Stimulated activated CD8-positive, alpha-beta memory T cell treated with anti-CD3 and anti-CD28 coated beads, Interleukin-2, amount 100 ng/mL, for 1 hour (primary cell): ENCODE data around the gene IRGQ.
"Not testable (repeated sequence)": the region's sequence is repeated elsewhere in the genome, so short reads cannot be mapped to it uniquely, and the experiment has no call there.

ENCODE experiments used
- DNase-seq, 2 donors: peaks; one replicate each; pipeline ENCODE4 v3.0.0-alpha.2; 2020; ENCODE audit warnings: low read depth in 2 of 2

IRGQ gene

GRCh38 chr19:43597876-43598275 is 1.9 kb upstream of the IRGQ start:
- DNase-seq: no peak

DNA sequence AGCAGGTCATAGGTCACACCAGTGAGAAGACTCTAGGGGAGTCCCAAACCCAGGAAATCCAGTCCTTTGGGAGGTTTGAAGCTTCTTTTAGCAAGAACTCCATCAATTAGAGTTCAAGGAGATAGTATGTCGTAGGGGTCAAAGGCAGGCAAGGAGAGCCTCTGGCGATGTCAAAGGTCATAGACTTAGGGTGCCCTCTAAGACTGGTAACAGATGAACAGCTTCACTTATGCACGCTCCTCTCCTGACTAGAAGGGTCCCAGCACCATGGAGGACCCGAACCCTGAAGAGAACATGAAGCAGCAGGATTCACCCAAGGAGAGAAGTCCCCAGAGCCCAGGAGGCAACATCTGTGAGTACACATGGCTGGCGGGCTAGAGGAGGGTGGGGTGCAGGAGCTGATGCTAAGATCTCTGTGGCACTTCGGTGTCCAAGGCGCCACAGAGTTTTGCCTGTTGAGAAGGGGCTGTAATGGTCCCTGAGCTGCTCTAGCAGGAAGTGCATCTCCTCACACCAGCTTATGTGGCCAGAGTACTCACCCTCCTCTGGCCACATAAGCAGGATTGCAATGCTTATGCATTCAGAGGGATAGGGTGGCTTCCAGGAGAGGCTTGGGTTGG is 1.0 kb upstream of the IRGQ start:
- DNase-seq: no peak

DNA sequence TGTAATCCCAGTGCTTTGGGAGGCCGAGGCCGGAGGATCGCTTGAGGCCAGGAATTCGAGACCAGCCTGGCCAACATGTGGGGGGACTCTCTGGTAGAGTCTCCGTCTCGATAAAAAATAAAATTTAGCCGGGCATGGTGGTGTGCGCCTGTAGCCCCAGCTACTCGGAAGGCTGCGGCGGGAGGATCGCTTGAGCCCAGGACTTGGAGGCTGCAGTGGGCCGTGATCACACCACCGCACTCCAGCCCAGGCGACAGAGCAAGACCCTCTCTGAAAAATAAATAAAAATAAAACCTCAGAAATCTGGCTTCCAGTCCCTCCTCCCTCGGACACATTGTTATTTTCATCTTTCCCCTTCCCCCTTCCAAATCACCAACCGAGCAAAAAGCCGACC is 332 bp downstream of the IRGQ start:
- no peak for DNase-seq

GRCh38 chr19:43594710-43595604 is 977 bp downstream of the IRGQ start:
- peak; percentile 37 to 47 for DNase-seq

GRCh38 chr19:43594081-43594697 is 1.7 kb downstream of the IRGQ start:
- no peak for DNase-seq

DNA sequence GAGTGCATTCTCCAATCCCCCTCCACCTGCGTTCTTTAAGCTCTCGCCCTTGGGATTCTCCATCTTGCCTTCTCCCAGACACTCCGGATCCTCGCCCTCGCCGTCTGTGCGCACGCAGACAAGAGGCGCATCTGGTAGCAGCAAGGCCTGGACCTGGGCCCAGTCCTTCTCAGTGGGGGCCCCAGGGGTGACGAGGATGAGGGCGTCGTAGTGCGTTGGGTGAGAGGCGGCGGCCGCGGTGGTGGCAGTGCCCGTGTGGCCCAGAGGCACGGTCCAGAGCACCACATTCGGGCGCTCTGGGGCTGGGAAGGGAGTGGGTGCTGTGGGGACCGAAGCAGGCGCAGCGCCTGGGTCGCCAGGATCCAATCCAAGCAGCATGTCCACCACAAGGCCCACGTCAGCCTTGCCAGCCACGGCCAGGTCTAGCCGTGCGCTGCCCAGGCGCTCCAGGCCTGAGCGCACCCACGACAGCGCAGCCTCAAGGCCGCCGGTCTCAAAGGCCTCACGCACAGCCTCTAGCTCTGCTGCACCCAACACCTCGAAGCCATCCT is 3.1 kb downstream of the IRGQ start:
- DNase-seq: no peak

GRCh38 chr19:43591904-43592772 is 3.8 kb downstream of the IRGQ start:
- DNase-seq: no peak

GRCh38 chr19:43589678-43590077 is 6.3 kb downstream of the IRGQ start:
- DNase-seq: no peak

GRCh38 chr19:43589277-43589676 is 6.7 kb downstream of the IRGQ start:
- no peak for DNase-seq

DNA sequence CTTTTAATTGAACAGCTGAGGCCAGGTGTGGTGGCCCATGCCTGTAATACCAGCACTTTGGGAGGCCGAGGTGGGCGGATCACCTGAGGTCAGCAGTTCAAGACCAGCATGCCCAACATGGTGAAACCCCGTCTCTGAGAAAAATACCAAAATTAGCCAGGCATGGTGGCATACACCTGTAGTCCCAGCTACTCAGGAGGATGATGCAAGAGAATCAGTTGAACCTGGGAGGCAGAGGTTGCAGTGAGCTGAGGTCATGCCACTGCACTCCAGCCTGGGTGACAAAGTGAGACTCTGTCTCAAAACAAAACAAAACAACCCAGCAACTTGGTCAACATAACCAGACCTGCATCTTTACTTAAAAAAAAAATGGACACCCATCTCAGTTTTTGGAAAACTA is 8.9 kb downstream of the IRGQ start:
- not testable (repeated sequence) for DNase-seq

GRCh38 chr19:43586346-43586745 is 9.6 kb downstream of the IRGQ start:
- DNase-seq: no peak

GRCh38 chr19:43584484-43584883 is 11.4 kb downstream of the IRGQ start:
- DNase-seq: no peak

DNA sequence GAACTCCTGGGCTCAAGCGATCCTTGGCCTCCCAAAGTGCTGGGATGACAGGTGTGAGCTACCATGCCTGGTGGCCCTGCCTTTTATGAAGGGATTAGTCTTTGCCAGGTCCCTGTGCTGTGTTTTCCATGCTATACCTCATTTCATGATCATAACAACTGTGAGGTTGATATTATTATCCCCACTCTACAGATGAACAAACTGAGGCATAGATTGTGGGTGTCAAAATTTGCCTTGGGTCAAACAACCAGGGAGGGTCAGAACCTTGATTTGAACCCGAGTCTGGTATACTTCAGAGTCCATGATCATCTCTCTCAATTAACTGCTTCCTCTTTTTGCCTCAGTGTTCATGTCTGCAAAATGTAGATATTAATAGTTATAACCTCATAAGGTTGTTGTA is 13.4 kb downstream of the IRGQ start:
- no peak for DNase-seq

DNA sequence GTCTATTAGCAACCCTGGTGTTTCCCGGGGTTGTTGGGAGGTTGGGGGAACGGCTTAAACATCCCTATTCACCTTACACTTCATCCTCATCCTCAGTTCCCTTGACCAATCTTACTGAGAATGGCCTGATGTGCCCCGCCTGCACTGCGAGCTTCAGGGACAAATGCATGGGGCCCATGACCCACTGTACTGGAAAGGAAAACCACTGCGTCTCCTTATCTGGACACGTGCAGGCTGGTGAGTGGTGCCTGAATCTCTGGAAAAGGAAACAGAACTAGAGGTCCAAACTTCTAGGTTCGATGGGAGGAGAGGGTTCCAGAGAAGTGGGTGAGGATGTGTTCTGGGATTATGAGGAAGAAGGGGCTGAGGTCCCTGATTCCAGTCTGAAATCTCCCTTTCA is 14.5 kb downstream of the IRGQ start:
- DNase-seq: no peak

DNA sequence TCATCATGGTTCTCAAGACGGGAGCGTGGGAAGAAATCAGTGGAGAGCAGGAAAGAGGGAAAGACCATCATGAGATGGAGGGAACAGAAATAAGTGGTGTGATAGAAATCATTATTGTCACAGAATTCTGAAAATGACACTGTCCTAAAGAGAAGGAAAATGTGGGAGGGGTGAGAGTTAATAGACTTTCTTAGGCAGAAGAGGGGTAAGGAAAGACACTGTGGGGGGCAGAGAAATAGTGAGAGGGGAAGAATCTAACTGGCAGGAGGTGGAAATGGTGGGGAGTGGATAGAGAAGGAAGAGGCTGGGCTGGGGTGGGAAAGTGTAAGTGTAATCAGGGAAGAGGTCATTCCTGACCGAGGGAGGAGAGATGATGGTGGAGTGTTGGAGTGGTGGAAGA is 17.1 kb downstream of the IRGQ start:
- DNase-seq: no peak

GRCh38 chr19:43575955-43576878 is 19.7 kb downstream of the IRGQ start:
- no peak for DNase-seq

GRCh38 chr19:43575156-43575950 is 20.6 kb downstream of the IRGQ start, which contains the start of the genes PINLYP and XRCC1:
Gene PINLYP, plus strand, starts transcription at chr19:43575801. Its CDS starts 1,391 bp downstream, at chr19:43577192.
Gene XRCC1, minus strand, starts transcription at chr19:43575527. Its CDS starts 69 bp downstream, at chr19:43575458.
- peak; percentile 89 to 94 for DNase-seq

DNA sequence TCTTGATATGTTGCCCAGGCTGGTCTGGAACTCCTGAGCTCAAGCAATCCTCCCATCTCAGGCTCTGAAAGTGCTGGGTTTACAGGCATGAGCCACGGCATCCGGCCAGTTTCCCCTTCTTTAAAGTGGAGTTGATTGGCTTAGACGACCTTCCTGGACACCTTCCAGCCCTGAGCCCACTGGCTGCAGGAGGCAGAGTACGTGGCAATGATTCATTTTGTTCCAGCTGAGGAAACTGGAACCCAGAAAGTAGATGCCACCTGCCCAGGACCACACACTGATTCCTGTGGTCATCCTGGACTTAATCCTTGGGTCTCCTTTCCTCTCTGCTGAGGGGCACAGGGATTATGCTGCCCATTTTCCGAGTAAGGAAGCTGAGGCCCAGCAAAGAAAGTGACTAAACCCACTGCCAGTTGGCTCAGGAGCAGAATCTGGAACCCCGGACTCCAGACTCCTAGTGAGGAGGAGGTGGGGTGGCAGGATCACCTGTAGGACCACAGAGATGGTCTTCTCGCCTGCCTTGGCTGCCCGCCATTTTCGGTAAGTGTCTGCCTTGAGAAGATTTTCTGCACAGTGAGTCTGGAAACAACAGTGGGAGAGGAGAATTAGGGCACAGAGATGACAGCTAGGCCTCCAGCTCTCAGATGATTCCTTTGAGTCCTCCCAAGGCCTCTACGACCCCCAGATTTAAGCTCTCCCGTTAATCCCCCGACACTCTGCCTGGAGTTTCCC is 21.3 kb downstream of the IRGQ start:
- DNase-seq: no peak

DNA sequence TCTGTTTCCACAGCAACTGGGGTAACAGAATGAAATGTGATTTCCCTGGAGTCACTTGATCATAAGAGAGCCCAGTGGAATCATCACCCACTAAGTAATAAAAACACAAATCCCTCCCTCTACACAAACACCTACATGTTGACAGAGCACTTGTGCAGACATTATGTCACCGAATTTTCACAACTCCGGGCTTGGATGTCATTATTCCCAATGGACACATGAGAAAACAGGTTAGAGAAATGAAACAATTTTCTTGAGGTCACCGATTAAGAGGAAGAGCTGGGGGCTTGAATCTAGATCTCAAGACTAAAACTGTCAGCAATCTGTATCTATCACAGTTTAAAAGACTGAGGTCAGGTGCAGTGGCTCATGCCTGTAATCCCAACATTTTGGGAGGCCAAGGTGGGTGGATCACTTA is 23.8 kb downstream of the IRGQ start:
- no peak for DNase-seq
